NCI-H2081 (cell line): Measurements from ENCODE around the gene UROD.

ENCODE experiments used
- DNase-seq, 2 experiments: peaks; one replicate each; lab custom pipeline; 2025; lab: John Stamatoyannopoulos, UW

Gene UROD

DNA sequence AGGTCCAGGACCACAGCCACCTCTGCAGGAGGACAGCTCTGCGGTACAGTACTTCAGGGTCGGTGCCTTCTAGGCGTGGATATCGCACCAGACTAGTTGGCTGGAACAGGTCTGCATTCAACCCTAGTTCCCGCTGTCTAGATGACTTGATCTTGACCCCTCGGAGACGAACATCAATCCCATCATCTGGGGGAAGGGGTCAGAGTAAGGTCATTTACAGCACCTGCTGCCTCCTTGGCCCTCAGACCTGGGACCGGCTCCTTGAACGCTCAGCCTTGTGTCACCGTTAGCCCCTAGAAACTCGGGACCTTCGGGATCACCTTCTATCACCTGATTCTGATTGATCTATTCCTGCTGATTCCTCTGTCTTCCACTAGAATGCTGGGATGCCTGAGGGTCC, 3.5 kb upstream of the UROD start:
- no peak for DNase-seq

GRCh38 chr1:45009296-45009865, 2.7 kb upstream of the UROD start:
- no peak for DNase-seq

DNA sequence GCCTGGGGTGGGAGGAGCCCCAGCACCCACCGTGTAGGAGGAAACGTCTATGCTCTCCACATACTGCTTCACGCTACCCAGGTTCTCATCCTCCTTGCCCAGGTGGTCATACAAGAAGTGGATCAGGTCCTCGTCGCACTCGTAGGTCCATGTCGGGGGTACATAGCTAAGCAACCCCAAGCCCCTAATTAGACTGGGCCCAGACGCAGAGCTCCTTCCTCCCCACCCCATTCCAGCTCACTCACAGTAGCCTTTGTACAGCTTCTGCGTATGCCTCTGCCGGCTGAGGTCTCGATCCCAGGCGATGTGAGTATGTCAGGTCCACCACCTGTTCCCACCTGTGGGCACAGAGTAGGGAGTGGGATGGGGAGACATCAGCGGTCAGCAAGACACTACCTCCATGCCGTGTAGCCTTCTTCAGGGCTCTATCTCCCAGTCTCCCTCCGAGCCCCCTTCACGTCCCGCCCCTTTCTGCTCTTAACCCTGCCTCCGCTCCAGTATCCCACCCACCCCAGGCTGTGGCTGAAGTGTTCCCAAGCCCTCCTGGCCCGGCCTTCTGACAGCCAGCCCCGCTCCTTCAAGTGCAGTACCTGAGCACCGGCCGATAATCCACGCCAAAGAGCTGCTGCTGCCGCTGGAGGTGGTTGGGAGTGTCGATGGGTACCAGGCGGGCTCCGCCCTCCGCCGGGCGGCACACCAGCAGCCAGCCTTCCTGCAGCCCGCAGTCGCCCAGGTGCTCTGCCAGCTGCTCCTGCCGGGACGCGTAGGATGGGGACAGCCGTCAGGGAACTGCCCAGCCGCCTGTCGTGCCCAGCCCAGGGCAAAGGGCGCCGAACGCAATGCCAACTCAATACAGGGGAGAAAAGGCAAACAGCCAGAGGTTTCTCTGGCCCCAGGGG, 1.8 kb upstream of the UROD start:
- peak; percentile 43 to 67 for DNase-seq

DNA sequence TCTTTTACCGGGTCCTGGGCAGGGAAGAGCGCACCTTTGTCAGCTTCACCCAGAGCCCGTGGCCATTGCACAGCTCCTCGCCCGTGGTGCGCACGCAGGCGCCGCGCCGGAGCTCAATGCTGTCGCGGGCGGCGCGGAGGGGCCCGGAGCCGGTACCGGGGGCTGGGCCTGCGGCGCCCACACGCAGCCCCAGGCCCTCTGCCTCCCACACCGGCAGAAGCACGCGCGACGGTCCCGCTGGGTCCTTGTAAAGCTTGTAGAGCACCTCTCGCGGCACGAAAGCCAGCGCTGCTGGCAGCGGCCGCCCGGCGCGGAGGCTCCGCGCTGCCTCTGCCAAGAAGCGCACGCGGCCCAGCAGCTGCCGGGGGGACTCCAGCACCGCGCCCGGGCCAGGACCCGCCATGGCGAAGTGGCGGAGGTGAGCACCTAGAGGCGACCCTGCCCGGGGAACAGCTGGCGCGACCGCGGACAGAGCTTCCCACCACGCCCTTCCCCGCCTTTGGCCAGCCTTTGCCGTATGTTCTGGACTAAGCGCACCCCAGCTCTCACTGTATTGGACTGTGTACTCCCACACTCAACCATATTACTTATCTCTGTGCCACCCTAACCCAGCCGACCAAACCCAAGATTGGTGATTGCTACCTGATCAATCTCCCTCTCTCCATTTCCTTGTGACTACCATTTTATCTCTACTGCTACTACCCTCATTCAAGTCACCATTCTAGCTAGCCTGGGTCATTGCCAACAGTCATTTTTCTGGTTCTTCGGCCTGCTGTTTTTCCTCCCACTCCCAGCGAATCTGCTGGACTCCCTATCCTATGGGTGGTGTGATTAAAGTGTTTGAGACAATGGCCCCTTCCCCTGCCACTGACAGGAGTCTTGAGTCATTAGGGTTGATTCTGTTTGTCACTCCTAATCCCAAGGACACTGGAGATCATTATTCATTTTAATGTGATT, 921 bp upstream of the UROD start, which contains the start of gene HECTD3:
Gene HECTD3, minus strand, starts transcription at position 470 of the 957 bp plus-strand sequence. Its CDS starts 67 bp downstream, at position 403.
- DNase-seq = peak; percentile 89

DNA sequence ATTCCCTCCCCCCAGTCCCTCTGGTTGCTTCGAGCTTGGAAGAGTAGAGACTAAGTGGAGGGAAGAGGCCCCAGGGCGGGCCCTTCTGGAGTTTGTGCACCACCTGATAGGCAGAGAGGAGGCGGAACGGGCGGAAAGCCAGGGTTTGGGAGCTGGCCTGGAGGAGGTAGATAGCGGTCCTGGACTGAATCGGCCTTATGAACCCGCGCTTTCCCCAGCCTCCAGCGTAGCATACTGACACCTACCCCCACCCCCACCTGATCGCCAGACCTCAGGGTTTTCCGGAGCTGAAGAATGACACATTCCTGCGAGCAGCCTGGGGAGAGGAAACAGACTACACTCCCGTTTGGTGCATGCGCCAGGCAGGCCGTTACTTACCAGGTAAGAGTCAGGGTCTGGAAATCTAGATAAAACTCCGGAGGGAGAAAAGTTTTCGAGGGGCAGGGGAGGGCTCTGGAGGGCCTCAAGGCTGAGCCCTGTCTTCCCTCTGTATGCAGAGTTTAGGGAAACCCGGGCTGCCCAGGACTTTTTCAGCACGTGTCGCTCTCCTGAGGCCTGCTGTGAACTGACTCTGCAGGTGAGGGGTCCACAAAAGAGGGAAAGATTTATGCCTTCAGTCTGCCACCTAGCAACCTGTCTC, 705 bp downstream of the UROD start:
- peak; percentile 40 to 66 for DNase-seq

- DNase-seq = no peak
These were observed 1.6 kb downstream of the UROD start for GRCh38 chr1:45013551-45014209.

DNA sequence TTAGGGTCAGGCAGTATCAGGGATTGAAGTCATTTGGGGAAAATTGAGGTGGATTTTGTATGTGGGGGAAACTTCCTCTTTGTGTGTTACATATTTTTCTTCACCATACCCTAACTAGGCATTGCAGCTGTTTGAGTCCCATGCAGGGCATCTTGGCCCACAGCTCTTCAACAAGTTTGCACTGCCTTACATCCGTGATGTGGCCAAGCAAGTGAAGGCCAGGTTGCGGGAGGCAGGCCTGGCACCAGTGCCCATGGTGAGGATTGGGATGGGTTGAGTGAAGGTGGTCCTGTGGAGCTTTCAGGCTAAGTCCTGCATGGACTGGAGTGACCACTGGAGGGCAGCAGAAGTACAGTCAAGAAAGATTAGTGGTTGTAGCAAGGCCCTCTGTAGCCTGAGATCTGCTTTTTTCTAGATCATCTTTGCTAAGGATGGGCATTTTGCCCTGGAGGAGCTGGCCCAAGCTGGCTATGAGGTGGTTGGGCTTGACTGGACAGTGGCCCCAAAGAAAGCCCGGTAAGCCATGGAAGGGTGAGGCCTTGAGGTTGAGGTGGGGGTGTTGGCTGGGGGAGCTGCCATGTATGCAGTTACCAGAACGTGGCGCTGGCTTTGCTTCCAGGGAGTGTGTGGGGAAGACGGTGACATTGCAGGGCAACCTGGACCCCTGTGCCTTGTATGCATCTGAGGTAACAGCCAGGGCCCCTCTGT, 2.4 kb downstream of the UROD start:
- DNase-seq = peak; percentile 86 to 87

GRCh38 chr1:45015683-45016082, 3.6 kb downstream of the UROD start:
- no peak for DNase-seq

DNA sequence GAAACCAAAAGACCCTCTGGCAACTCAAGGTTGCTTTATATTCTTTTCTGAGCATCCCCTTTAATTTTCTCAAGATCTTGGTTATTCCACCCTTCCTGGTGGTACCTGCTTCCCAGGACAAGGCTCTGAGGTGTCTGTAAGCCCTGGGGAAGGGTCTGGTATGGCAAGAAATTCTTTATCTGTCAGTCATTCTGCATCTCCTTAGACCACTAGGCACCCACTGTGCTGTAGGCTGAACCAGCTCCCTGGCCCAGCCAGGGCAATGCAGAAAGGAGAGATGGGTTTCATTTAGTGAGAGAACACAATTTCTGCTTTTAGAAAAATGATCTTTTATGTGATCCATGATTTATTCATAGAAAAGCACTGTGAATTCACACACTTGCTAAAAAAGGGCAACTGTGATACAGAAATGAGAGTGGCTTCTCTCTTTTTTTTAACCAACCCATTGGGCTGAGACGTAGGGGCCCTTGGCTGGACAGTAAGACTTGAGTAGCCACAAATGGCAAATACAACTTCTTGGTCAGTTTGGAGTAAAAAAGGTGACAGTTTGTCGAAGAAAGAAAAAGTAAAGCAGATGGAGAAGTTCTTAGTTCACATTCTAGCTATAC, 4.1 kb downstream of the UROD start:
- no peak for DNase-seq

GRCh38 chr1:45016767-45017166, 4.7 kb downstream of the UROD start:
- DNase-seq = no peak

DNA sequence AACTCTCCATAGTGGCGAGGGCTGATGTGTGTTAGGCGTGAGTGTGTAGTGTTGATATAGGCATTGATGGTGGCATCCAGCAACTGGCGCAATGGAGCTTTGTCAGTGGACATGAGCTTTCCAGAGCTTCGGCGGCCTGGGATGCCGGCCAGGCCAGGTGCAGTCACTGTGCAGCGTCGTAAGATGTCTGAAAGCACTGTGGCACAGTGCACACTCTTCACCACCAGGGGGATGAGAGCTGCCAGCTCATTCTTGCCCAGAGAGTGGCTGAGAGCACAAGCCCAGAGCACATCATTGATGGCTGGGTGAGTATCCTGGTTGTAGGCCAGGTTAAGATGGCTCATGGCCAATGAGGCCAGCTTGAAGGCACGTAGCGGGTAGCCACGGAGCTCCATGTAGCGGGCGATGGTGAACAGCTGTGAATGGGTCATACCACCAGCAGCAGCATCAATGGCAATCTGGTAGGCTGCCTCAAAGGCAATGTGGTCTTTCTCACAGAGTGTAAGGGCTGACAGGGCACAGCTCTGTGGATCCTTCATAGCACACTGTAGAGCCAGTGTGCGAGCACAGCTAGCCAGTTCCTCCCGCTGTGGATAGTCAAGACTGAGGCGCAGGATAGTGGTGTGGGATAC, 6.7 kb downstream of the UROD start:
- peak; percentile 58 to 78 for DNase-seq

DNA sequence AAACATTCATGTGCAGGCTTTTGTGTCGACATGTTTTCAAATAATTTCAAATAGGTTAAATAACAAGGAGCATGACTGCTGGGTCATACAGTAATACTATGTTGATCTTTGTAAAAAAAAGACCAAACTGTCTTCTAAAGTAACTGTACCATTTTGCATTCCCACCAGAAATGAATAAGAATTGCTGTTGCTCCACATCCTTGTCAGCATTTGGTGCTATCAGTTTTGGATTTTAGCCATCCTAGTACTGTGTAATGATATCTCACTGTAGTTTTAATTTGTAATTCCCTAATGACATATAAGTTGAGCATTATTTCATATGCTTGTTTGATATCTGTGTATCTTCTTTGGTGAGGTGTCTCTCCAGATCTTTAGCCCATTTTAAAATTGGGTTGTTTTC, 11.6 kb downstream of the UROD start:
- DNase-seq = no peak

GRCh38 chr1:45026446-45026845, 14.4 kb downstream of the UROD start:
- DNase-seq = no peak

DNA sequence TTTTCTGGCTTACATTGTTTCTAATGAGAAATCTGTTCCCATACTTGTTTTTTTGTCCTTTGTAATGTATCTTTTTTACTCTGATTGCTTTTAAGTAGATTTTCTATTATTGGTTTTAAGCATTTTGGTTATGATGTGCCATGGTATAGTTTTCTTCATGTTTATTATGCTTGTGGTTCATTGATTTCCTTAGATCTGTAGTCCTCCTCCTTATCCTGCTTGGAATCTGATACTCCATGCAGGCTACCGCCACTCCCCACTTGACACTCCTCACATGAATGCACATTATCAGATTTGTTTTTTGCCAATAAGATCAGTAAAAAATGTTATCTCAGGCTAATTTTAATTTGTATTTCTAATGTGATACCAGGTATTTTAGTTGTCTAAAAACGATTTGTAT, 20.8 kb downstream of the UROD start:
- DNase-seq = no peak

- no peak for DNase-seq
These were observed 21.3 kb downstream of the UROD start for GRCh38 chr1:45033356-45033755.

DNA sequence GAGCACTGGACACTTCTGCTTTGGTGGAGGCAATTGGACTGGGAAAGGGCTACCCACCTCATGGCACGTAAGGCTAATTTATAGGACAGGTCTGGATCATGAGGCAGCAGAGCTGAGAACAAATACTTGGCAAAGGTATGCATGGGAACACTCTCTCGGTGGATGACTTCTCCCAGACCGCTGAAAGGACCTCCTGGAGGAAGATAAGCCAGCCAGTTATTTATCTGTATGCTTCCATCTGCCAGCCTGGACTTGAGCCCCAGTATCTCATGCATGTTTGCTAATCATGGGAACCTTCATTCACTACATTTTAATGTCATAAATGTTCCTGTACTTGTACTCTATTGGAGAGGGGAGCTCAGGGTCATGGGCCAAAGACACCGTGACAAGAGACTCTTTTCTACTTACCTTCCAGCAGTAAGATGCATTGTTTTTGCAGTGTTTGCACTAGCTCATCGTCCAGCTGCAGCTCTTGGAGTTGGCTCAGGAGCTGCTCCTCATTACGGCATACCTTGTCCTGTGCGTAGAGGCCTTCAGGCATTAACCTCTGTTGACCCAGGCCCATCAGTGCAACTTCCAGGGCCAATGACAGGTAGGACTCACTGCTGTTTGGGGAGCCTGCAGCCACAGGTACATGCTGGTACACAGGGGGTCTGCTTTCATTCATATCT, 23.7 kb downstream of the UROD start:
- DNase-seq = no peak

- no peak for DNase-seq
These were observed 25.4 kb downstream of the UROD start for GRCh38 chr1:45037456-45037855.

DNA sequence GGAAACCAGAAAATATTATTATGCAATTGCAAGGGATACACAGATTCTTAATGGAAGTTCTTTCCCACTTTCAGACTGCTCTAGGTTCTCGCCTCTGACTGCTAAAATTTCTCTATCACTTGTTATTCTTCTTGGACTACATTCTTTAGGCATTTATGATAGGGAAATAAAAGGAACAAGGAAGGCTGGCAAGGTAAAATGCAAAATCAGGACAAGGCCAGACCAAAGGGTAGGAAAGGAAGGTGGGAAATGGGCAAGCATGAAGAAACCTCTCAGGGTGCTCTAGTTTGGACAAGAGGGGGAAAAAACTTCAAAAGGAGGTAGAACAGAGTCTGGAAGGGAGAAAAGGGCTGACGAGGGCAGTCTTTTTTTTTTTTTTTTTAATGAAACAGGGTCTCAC, 26.2 kb downstream of the UROD start:
- no peak for DNase-seq
